Activated CD8-positive, alpha-beta memory T cell treated with anti-CD3 and anti-CD28 coated beads for 48 hours (primary cell): Measurements from ENCODE around the gene C19orf47.

Source experiments
- DNase-seq, 3 experiments: peaks; one replicate each; pipeline ENCODE4 v3.0.0-alpha.2; 2020; ENCODE audit warnings: low read depth in 2 of 3, low spot score in 2 of 3

Gene C19orf47

DNA sequence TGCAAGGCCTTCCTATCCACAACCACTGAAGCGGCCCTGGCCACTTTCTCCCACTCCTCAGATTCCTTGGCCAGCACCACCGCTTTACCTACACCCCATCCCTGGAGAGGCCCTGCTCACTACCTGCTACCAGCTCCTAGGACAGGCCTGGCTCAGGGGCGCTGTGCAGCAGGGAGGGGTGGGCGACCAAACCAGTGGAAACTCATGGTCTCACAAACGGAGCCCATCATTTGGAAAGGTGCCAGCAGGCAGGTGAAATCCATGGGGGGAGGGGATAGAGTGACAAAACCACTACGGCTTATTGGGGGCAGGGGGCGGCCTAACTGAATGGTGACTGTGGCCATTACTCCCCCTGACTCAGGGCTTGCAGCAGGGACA is 27.6 kb downstream of the C19orf47 start:
- no peak for DNase-seq

DNA sequence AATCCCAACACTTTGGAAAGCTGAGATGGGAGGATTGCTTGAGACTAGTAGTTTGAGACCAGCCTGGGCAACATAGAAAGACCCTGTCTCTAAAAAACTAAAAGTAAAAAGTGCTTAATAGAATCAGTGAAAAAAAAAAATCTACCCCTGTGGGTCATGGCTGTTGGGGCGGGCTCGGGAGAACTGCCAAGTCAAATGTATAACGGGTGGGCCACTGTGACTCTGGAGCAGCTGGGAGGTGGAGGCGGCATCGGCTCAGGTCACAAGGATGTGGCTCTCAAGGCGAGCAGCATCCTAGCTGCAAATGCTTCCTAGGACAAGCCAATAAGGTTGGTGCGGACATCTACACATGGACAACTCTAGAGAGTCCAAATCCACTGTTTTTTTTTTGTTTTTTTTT is 30.9 kb downstream of the C19orf47 start:
- no peak for DNase-seq

DNA sequence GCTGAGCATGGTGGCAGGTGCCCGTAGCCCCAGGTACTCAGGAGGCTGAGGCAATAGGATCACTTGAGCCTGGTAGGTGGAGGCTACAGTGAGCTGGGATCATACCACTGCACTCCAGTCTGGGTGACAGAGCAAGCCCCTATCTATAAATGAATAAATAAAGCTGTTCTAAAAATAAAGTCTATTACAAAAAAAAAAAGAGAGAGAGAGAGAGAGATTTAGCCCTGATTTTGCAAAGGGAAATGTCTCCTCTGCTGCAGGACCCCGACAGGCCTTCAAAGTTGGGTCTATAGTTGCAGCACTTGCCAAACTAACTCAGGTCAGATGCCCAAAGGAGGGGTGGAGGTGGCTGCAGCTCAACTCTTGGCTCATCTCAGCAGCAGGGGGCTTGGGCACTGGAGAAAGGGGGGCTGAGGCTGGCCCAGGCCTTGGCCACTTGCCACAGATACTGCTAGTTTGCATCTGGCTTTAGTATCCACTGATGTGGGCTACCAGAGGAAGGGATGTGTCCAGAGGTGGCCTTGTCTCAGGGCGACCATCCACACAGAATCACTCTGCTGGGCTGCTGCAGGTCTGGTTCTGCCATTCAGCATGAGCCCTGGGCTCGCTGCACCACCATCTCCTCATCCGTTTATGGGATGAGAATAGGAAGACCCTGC is 32.3 kb downstream of the C19orf47 start:
- no peak for DNase-seq

GRCh38 chr19:40314656-40315055 is 33.5 kb downstream of the C19orf47 start:
- no peak for DNase-seq

GRCh38 chr19:40313229-40313983 is 34.8 kb downstream of the C19orf47 start:
- no peak for DNase-seq

DNA sequence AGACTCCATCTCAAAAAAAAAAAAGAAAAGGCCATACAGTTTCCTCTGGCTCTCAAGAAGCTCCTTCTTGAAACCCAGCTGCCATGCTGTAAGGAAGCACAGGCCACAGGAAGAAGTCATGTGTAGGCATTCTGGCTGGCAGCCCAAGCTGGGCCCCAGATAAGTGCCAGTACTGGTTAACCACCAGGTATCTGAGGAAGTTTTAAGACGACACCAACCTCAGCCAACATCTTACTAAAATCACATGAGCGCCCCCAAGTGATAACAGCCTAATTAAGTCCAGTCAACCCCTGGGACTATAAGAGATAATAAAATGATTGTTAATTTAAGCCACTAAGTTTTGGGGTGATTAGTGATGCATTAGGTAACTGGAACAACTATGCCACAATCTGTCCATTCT is 35.7 kb downstream of the C19orf47 start:
- DNase-seq: no peak

GRCh38 chr19:40309666-40310065 is 38.5 kb downstream of the C19orf47 start:
- no peak for DNase-seq

GRCh38 chr19:40305403-40305802 is 42.8 kb downstream of the C19orf47 start:
- DNase-seq: peak; percentile 19 to 45 (median 28)

DNA sequence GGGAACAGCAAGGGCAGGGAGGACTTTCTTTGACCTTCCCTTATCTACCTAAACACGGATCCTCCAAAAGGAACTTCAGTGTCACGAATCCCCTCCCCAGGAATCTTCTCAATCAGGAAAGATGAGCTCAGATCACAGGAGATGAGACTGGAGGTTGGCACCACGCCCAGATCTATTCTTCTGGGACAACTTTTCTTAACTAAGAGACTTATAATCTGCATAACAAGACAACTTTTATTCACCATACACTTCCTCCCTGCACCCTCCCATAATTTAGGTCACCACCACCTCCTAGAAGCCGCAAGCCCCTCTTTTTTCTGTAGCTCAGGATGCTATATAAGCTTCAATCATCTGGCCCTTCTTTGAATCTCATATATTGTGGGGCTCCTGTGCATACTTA is 43.9 kb downstream of the C19orf47 start:
- no peak for DNase-seq

DNA sequence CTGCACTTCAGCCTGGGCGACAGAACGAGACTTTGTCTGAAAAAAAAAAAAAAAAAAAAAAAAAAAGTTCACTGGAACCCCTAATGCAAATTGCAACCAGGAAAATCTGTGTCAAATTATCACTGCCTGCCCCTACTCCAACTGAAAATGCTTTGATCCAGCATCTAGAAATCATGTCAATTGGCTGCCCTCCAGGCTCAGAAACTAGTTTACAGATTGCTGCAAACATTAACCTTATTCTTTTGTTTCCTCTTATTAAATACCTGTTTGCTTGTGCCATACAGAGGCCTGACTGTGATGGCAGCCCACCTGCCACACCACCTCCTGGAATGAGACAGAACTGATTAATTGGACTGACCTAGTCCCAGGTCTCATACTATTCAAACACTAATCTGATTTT is 44.4 kb downstream of the C19orf47 start:
- no peak for DNase-seq

DNA sequence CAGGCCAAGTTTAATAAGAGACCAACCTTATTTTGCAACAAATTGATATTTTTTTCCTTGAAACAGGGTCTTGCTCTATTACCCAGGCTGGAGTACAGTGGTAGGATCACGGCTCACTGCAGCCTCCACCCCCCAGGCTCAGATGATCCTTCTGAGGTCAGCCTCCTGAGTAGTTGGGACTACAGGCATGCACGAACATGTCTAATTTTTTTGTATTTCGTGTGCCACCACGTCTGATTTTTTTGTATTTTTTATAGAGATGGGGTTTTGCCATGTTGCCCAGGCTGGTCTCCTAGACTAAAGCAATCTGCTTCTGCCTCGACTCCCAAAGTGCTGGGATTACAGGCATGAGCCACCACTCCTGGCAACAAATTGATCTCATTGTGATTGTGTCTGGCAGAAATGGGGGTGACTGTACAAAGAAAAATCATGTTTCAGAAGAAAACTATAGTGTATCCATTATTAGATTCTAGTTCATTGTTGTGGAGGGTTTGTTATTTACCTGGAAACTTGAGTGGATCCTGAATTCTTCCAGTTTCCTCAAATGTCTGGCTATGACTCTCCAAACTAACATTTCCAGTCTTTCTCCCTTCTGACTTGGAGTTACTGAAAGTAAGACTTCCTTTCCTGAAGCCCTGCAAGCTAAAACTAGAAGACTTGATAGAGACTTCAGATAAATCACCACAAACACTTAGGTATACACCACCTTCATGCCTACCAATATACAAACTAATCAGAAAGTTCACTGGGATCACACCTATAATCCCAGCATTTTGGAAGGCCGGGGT is 45.8 kb downstream of the C19orf47 start:
- no peak for DNase-seq

GRCh38 chr19:40300668-40301067 is 47.5 kb downstream of the C19orf47 start:
- no peak for DNase-seq

- DNase-seq: no peak
Measured at GRCh38 chr19:40298026-40298425, 50.2 kb downstream of the C19orf47 start.

DNA sequence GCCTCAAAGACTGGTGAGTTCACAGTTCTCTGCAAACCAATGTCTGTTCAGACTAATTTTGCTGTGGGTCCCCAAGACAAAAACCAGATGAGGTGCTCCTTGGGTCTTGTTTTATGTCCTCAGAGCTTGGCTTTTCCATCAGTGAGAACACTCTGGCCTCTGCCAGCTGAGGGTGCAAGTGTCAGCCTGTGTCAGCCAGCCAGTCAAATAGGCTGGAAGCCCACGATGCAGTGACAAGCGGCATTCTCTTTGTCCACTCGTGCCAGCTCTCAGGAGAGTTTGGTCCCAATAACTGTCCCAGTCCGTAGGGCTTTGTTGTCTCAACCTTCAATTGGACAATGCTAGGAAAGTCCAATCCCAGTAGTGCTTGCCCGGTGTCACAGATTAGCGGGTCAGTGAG is 53.6 kb downstream of the C19orf47 start:
- DNase-seq: no peak

GRCh38 chr19:40286971-40287421 is 61.2 kb downstream of the C19orf47 start:
- no peak for DNase-seq

GRCh38 chr19:40286235-40286970 is 61.8 kb downstream of the C19orf47 start:
- no peak for DNase-seq

DNA sequence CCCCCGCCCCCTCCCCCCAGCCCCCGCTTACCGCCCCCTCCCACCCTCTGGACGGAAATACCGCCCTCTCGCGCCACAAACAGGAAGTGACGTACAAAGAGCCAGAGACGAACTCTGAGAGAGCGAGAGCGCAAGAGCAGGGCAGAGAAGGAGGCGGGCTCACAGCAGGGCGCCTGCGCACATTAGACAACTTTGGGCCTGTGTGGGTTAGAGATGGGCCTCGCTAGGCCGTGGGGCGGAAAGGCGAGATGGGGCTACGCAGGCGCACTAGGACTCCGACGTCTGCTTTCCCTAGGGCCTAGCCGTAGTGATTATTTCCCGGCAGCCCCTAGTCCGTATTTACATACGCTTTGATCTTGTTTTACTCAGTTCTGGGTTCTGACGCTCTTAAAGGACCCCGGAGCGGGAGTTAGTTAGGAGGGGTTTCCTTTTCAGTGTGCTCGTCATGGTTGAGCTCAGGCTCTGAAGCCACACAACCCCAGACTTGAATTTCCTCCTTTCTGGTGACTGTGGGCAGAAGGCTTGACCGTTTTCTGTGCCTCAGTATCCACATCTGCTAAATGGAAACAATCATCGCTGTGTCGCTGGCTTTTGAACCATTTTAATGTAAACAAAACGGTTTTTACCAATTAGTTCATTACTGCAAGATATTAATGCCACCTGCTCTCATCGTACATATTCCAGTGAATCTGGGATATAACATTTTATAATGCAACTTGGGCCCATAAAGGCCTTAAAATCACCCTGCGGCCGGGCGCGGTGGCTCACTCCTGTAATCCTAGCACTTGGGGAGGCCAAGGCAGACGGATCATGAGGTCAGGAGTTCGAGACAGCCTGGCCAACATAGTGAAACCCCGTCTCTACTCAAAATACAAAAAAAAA is 62.6 kb downstream of the C19orf47 start:
- peak; percentile 84 to 97 (median 91) for DNase-seq

DNA sequence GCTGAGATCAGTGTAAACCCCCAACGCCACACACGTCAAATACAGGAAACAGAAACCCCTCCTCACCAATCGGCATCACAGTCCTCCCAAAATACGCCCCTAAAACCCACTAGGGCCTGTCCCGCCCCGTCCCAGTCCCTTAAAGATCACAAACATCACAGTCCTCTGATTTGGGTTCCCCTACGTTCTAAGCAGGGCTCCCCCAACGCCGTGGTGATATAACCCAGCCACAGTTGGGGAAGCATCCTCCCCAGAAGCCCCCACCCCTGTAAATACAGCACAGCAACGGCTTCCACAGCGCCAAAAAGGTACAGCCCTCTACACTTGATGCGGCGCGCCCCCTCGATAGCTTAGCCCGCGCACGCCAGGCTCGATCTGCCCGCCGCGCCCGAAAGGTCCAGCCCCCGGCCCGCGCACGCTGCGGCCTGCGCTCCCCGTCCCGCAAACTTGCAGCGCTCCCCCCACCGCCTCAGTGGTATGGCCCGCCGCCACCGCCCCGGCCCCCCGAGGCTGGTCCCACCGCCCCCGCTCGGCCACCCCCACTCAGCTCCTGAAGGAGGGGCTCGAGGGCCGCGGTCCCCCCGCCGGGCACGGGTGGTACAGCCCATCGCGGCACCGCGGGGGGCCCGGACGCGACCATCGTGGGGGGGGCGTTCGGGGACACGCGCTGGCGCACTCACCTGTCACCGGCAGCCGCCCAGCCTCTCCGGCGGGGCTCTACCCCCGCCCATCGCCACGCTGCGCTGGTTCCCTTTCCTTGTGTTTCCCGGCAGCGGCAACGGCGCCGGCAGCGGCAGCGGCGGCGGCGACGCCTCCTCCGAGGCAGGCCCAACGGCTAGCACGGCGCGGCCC is 63.5 kb downstream of the C19orf47 start, which contains the start of gene AKT2:
TSS of gene AKT2 (minus strand) at position 845 of the 852 bp plus-strand sequence. CDS start 20,078 bp downstream, outside the sequence.
- peak in 2 of 3 experiments; percentile 60 to 63 for DNase-seq

GRCh38 chr19:40284251-40284500 is 64.0 kb downstream of the C19orf47 start:
- DNase-seq: no peak
